HUES48 (cell line): Measurements from ENCODE around the gene CPSF4.
"Not testable (repeated sequence)": the region's sequence is repeated elsewhere in the genome, so short reads cannot be mapped to it uniquely, and the experiment has no call there.

Experiments
- H3K27ac ChIP-seq: one replicate; pipeline ENCODE4 v1.7.0; 2013; ENCODE audit warnings: low read depth, low read length, inconsistent platforms
- H3K27me3 ChIP-seq: 2 replicates; pipeline ENCODE4 v1.6.1; 2013; ENCODE audit warnings: mild to moderate bottlenecking, low read length; ENCODE audit not compliant: control insufficient read depth, insufficient read depth
- H3K36me3 ChIP-seq: 2 replicates; pipeline ENCODE4 v1.6.1; 2013; ENCODE audit warnings: low read length; ENCODE audit not compliant: control insufficient read depth, insufficient read depth
- H3K4me1 ChIP-seq: 2 replicates; pipeline ENCODE4 v1.6.1; 2013; ENCODE audit warnings: mild to moderate bottlenecking, low read length; ENCODE audit not compliant: control insufficient read depth, insufficient read depth
- H3K4me3 ChIP-seq: 2 replicates; pipeline ENCODE4 v1.5.1; 2013; ENCODE audit warnings: mild to moderate bottlenecking, low read depth, low read length
- H3K9ac ChIP-seq: 2 replicates; pipeline ENCODE4 v1.6.1; 2013; ENCODE audit warnings: mild to moderate bottlenecking, low read depth, low read length, moderate library complexity
- H3K9me3 ChIP-seq: 2 replicates; pipeline ENCODE4 v1.6.1; 2013; ENCODE audit warnings: low read length; ENCODE audit not compliant: control insufficient read depth, insufficient read depth

CPSF4 gene

GRCh38 chr7:99498546-99498944 is 59.8 kb downstream of the CPSF4 start:
- Histone ChIP-seq H3K4me3 (peak overlapping the region; percentile 97), H3K27me3 (no peaks in the 10 kb centered on the region), H3K9me3 (peaks cover 8% of the 10 kb centered on the region), H3K4me1 (no peaks in the 10 kb centered on the region), H3K36me3 (peaks cover 28% of the 10 kb centered on the region), H3K27ac (no peak overlapping the region), H3K9ac (no peak overlapping the region)

DNA sequence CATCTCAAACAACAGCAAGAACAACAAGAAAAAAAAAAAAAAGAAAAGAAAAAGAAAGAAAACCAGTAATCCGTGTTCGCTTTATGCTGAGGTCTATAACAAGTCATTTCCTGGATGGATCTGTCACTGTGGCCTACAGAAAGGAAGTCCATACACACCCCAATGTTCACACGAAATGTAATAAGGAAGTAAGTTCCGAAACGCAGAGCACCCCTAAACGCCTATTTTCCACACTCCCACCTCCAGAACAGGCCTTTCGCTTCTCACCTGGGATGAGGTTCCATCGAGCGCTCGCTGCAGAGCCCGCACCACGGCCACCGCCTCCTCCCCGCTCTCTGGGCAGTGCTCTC is 60.6 kb downstream of the CPSF4 start:
- Histone ChIP-seq H3K36me3 (peaks cover 20% of the 10 kb centered on the region), H3K4me3 (peak overlapping the region; percentile 97), H3K9ac (peak overlapping the region; percentile 94), H3K27ac (peak overlapping the region; percentile 97), H3K4me1 (no peaks in the 10 kb centered on the region), H3K9me3 (peaks cover 2% of the 10 kb centered on the region), H3K27me3 (no peaks in the 10 kb centered on the region)

DNA sequence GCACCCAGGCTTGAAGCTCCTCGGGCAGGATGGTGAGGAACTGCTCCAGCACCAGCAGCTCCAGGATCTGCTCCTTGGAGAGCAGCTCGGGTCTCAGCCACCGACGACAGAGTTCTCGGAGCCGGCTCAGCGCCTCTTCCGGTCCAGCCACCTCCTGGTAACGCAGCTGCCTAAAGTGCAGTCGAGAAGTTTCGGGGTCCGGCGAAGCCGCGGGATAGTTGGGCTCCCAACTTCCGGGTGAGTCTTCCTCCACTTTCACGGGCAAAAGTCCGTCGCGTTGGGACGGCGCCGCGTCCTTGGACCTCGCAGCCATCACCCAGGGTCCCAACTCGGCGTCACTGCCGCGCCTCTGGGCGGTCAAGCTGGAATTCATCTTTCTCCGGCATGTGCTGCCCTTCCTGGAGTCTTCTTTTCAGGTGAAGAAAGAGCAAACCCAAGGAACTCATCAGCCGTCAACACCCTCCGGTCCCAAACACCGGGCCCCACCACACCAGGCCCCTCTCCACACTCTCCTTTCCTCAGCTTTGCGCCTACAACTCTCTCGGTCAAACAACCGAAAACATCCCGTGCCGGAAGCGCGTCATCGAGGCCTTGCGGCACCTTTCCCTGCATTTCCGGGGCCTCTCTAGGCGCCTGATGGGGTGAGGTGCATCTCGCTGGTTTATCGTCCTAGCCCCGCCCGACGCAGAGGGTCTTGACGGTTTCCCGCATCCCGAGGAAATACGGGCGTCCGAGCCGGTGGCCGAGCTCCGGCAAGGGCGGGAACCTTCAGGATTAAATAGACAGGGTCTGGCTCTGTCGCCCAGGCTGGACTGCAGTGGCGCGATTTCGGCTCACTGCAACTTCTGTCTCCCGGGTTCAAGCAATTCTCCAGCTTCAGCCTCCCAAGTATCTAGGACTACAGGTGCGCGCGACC is 61.2 kb downstream of the CPSF4 start, which contains the start of gene ZNF394:
ZNF394 (minus strand) TSS at position 561 of the 916 bp plus-strand sequence; CDS start at position 373, 188 bp downstream.
- H3K27ac ChIP-seq: peak within 1 kb of the TSS; percentile 97
- H3K4me3 ChIP-seq: peak within 1 kb of the TSS; percentile 97
- H3K4me1 ChIP-seq: no peaks in the 10 kb centered on the region
- H3K9ac ChIP-seq: peak within 1 kb of the TSS; percentile 94
- no peaks in the 10 kb centered on the region for H3K9me3 ChIP-seq
- H3K36me3 ChIP-seq: peaks cover 15% of the 10 kb centered on the region
- H3K27me3 ChIP-seq: no peaks in the 10 kb centered on the region

GRCh38 chr7:99500637-99501009 is 61.9 kb downstream of the CPSF4 start:
- H3K27ac ChIP-seq: peak overlapping the region; percentile 97
- peak overlapping the region; percentile 34; the same call in 1 of the 2 replicates for H3K9ac ChIP-seq
- no peaks in the 10 kb centered on the region for H3K27me3 ChIP-seq
- H3K4me1 ChIP-seq: 0 out of 2 replicates have a peak, but pooled peaks cover under 1% of the 10 kb centered on the region
- peak overlapping the region; percentile 97 for H3K4me3 ChIP-seq
- no peaks in the 10 kb centered on the region for H3K9me3 ChIP-seq
- H3K36me3 ChIP-seq: peaks cover 15% of the 10 kb centered on the region

DNA sequence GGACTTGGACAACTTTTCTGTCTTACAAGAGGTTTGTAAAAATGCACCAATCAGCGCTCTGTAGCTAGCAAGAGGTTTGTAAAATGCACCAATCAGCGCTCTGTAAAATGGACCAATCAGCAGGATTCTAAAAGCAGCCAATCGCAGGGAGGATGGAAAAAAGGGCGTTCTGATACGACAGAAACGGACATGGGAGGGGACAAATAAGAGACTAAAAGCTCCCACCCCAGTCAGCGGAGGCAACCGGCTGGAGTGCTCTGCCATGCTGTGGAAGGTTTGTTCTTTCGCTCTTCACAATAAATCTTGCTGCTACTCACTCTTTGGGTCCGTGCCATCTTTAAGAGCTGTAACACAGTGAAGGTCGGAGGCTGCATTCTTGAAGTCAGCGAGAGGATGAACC is 62.5 kb downstream of the CPSF4 start:
- Histone ChIP-seq H3K36me3 (peaks cover 13% of the 10 kb centered on the region), H3K4me3 (0 out of 2 replicates have a peak overlapping the region, but pooled peaks have one; percentile 97)
- H3K27me3 ChIP-seq, H3K27ac ChIP-seq, H3K9me3 ChIP-seq, H3K9ac ChIP-seq, H3K4me1 ChIP-seq: not testable (repeated sequence)

DNA sequence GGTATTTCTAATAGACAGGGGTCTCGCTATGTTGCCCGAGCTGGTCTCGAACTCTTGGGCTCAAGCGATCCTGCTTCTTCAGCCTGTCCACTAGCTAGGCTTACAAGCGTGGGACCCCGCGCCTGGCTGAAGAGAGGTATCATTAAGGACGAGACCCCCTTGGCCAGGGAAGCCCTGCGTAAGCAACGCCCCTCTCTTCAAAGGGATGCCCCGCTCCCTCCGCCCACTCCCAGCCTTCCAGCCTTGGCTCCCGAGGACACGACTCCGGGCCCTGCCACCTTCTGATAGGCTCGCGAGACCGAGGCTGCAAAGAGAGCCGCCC is 65.5 kb downstream of the CPSF4 start:
- H3K9ac ChIP-seq: no peak overlapping the region

DNA sequence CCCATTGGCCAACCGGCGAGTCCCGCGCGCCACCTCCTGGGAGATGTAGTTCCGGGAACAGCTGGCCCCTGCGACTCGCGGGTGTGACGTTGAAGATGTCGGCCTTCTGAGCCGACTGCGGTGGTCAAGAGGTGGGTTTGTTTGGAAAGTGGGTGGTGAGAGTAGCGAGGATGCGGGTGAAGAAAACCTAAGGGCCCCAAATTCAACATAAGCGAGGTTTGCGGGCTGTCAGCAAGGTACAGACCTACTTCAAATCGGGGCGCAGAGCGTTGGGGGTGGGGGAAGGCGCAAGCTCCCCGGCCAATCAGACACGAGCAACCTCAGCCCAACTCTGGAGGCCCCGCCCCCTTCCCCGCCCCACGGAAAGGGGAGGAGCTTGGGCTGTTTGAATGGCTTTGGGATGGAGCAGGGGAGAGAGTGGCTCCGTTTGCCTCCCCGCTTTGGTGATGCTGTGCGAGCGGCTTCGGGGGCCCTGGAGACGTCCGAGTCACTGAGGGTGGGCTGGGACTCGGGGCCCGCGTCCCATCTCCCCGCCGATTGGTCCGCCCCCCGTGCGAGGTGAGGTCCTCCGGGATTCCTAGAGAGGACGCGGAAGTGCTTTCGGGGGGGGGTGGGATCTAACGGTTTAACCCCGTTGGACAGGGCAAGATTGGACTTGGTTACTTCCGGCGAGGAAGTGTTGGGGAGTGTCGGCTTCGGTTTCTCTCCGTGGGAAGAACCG is 66.0 kb downstream of the CPSF4 start, which contains the start of gene ZKSCAN5:
ZKSCAN5 (plus strand) TSS at position 60 of the 721 bp plus-strand sequence. CDS start 1,383 bp downstream, outside the sequence.
- H3K36me3 ChIP-seq: no peaks in the 10 kb centered on the region
- peak within 1 kb of the TSS; percentile 94 for H3K27ac ChIP-seq
- no peaks in the 10 kb centered on the region for H3K27me3 ChIP-seq
- H3K4me3 ChIP-seq: peak within 1 kb of the TSS; percentile 86
- 0 out of 2 replicates have a peak, but pooled peaks cover 3% of the 10 kb centered on the region for H3K4me1 ChIP-seq
- no peaks in the 10 kb centered on the region for H3K9me3 ChIP-seq
- H3K9ac ChIP-seq: peak within 1 kb of the TSS; percentile 52

More for the DNA sequence above, 65.5 kb downstream of the CPSF4 start:
- 0 out of 2 replicates have a peak, but pooled peaks cover 3% of the 10 kb centered on the region for H3K4me1 ChIP-seq
- H3K4me3 ChIP-seq: peak overlapping the region; percentile 86
- H3K36me3 ChIP-seq: no peaks in the 10 kb centered on the region
- H3K27ac ChIP-seq: peak overlapping the region; percentile 29
- H3K9me3 ChIP-seq: no peaks in the 10 kb centered on the region
- H3K27me3 ChIP-seq: no peaks in the 10 kb centered on the region

DNA sequence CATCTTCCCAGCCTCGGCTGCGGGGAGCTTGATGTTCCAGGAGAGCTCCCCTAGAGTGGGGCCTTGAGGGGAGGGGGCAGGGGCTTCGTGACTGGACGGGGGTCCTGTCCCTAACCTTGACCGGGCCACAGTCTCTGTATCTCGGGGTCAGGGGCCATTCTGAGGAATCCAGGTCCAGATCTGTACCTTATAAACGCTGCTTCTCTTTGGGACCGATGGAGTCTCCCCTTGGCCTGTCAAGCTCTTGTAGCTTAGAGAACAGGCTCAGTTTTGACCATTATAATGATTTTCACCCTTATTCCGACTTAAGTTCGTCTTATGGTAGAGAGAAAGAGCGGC is 66.5 kb downstream of the CPSF4 start:
- H3K27ac ChIP-seq: peak overlapping the region; percentile 94
- H3K9me3 ChIP-seq: no peaks in the 10 kb centered on the region
- peak overlapping the region; percentile 86 for H3K4me3 ChIP-seq
- peak overlapping the region; percentile 52; the same call in 1 of the 2 replicates for H3K9ac ChIP-seq
- no peaks in the 10 kb centered on the region for H3K36me3 ChIP-seq
- H3K27me3 ChIP-seq: no peaks in the 10 kb centered on the region
- 0 out of 2 replicates have a peak, but pooled peaks cover 3% of the 10 kb centered on the region for H3K4me1 ChIP-seq
